K562 (cell line): Measurements from ENCODE around the gene CYP26A1. TPM values are rescaled to one million over a fixed set of nuclear protein-coding genes. Genes with fewer than 3 reads are reported as not detected.

Experiments used
- CAMTA2 ChIP-seq: fragments of 250-450 bp; sonication (Bioruptor Pico); conservative IDR thresholded peaks from 2 replicates; pipeline ENCODE4 v1.5.1; 2022
- EP300 ChIP-seq: IDR thresholded peaks from 2 replicates; pipeline ENCODE4 v1.6.1; 2012; ENCODE audit warnings: low read length, improper control_type of control experiment
- EP400 ChIP-seq: fragments of 450-650 bp; IDR thresholded peaks from 2 replicates; pipeline ENCODE4 v1.6.1; 2017; ENCODE audit warnings: antibody characterized with exemption, mild to moderate bottlenecking, moderate library complexity
- FOXK1 ChIP-seq: sonication (generic); formaldehyde crosslinking; IDR thresholded peaks from 2 replicates; pipeline ENCODE4 v1.8.0; 2022; ENCODE audit warnings: missing genetic modification reagents, mild to moderate bottlenecking, borderline replicate concordance
- GATAD2B ChIP-seq: fragments of 450-650 bp; IDR thresholded peaks from 2 replicates; pipeline ENCODE4 v1.6.1; 2017; ENCODE audit warnings: mild to moderate bottlenecking, borderline replicate concordance
- HDAC6 ChIP-seq: IDR thresholded peaks from 2 replicates; pipeline ENCODE4 v1.6.1; 2012; ENCODE audit warnings: low read depth, mild to moderate bottlenecking, control low read depth, inconsistent platforms, low read length, moderate library complexity
- KAT8 ChIP-seq: fragments of 450-650 bp; IDR thresholded peaks from 2 replicates; pipeline ENCODE4 v1.6.1; 2016; ENCODE audit warnings: low read depth, mild to moderate bottlenecking
- KLF13 ChIP-seq: fragments of 450-650 bp; IDR thresholded peaks from 2 replicates; pipeline ENCODE4 v1.6.1; 2016; ENCODE audit warnings: missing genetic modification characterization, low read depth, mild to moderate bottlenecking, missing compliant biosample characterization, moderate library complexity, borderline replicate concordance
- MAFF ChIP-seq: IDR thresholded peaks from 2 replicates; pipeline ENCODE4 v1.6.1; 2012; ENCODE audit warnings: low read length, improper control_type of control experiment
- NCOA2 ChIP-seq, 2 experiments: fragments of 450-650 bp; IDR thresholded peaks; 2 replicates each; pipeline ENCODE4 v1.6.1; 2018; ENCODE audit warnings: mild to moderate bottlenecking in 2 of 2, moderate library complexity in 1 of 2; ENCODE audit not compliant: partially characterized antibody in 2 of 2
- NCOR1 ChIP-seq: fragments of 450-650 bp; IDR thresholded peaks from 2 replicates; pipeline ENCODE4 v1.6.1; 2016; ENCODE audit warnings: mild to moderate bottlenecking, moderate library complexity
- NR2F6 ChIP-seq: fragments of 450-650 bp; formaldehyde crosslinking; IDR thresholded peaks from 2 replicates; pipeline ENCODE4 v1.4.0; 2020; ENCODE audit warnings: mild to moderate bottlenecking
- PHF8 ChIP-seq: fragments of 200-600 bp; sonication (generic); IDR thresholded peaks from 2 replicates; pipeline ENCODE4 v1.6.1; 2012; ENCODE audit warnings: mixed run types, mild to moderate bottlenecking, inconsistent platforms, low read length, moderate library complexity, borderline replicate concordance
- PTTG1 ChIP-seq: fragments of 450-650 bp; IDR thresholded peaks from 2 replicates; pipeline ENCODE4 v1.6.1; 2016; ENCODE audit warnings: low read depth, mild to moderate bottlenecking, missing genetic modification characterization, missing compliant biosample characterization
- RHOXF2B ChIP-seq: fragments of 250-450 bp; sonication (Bioruptor Pico); conservative IDR thresholded peaks from 2 replicates; pipeline ENCODE4 v1.5.1; 2021
- SUPT5H ChIP-seq: fragments of 450-650 bp; IDR thresholded peaks from 2 replicates; pipeline ENCODE4 v1.6.1; 2016
- TCF3 ChIP-seq: sonication (generic); formaldehyde crosslinking; IDR thresholded peaks from 2 replicates; pipeline ENCODE4 v1.4.0; 2020; ENCODE audit warnings: mild to moderate bottlenecking, missing genetic modification reagents
- TCF7L2 ChIP-seq: fragments of 150-350 bp; IDR thresholded peaks from 2 replicates; pipeline ENCODE4 v1.6.1; 2016; ENCODE audit warnings: low read depth, mild to moderate bottlenecking, low read length, moderate library complexity
- THRAP3 ChIP-seq: fragments of 450-650 bp; IDR thresholded peaks from 2 replicates; pipeline ENCODE4 v1.6.1; 2016; ENCODE audit warnings: mild to moderate bottlenecking, inconsistent platforms, borderline replicate concordance
- XRCC5 ChIP-seq: fragments of 200-400 bp; formaldehyde crosslinking; IDR thresholded peaks from 2 replicates; pipeline ENCODE4 v1.6.1; 2017; ENCODE audit warnings: low read depth, mild to moderate bottlenecking, low read length
- ZNF316 ChIP-seq: fragments of 450-650 bp; IDR thresholded peaks from 2 replicates; pipeline ENCODE4 v1.6.1; 2016
- ZNF76 ChIP-seq: fragments of 250-450 bp; sonication (Bioruptor Pico); IDR thresholded peaks from 2 replicates; pipeline ENCODE4 v1.4.0; 2020; ENCODE audit warnings: mild to moderate bottlenecking, moderate library complexity, borderline replicate concordance
- polyA plus RNA-seq, 8 experiments: library from polyadenylated mRNA; depleted of rRNA in 4 of 8; stranded (reverse) in 5 of 8; unstranded in 3 of 8; fragments of >200 nt; fragmentation: Nextera tagmentation in 2 of 8; fragmentation: Illumina TruSeq in 1 of 8; extraction: Ambion mirVana in 2 of 8; extraction: Trizol in 1 of 8; gene quantifications; 2 replicates each; pipeline versions ENCODE4 v1.2.1 to v1.2.3, GENCODE V29; 2011 to 2014; ENCODE audit warnings: inconsistent platforms in 1 of 8, missing spikeins in 1 of 8
- total RNA-seq, 7 experiments: library from RNA; depleted of rRNA in 6 of 7; stranded (reverse); fragments of >200 nt in 6 of 7; fragmentation: Illumina TruSeq in 2 of 7; extraction: Trizol in 2 of 7; gene quantifications; 2 replicates each; pipeline versions ENCODE4 v1.2.1 to v1.2.3, GENCODE V29; 2011 to 2021; ENCODE audit warnings: low replicate concordance in 1 of 7
- TF ChIP-seq, protein P1 (sequence below): fragments of 200-800 bp; sonication (Bioruptor generic); IDR thresholded peaks from 2 replicates; pipeline ENCODE4 v1.6.1; 2017; ENCODE audit warnings: missing genetic modification characterization, missing compliant biosample characterization
- TF ChIP-seq, protein P2 (sequence below), 2 experiments: fragments of 450-650 bp; conservative IDR thresholded peaks; 2 replicates each; pipeline ENCODE4 v1.6.1; 2017; ENCODE audit warnings: mild to moderate bottlenecking in 2 of 2, moderate library complexity in 2 of 2
- TF ChIP-seq, protein P3 (sequence below): fragments of 450-650 bp; IDR thresholded peaks from 2 replicates; pipeline ENCODE4 v1.6.1; 2018; ENCODE audit not compliant: partially characterized antibody

The CYP26A1 gene
- total and polyA plus RNA-seq, 9 of the 15 experiments (the other 6 are each of a cell fraction or from before 2014, with no cell fraction given) = 0.11 to 5.1 (median 1.6) TPM

DNA sequence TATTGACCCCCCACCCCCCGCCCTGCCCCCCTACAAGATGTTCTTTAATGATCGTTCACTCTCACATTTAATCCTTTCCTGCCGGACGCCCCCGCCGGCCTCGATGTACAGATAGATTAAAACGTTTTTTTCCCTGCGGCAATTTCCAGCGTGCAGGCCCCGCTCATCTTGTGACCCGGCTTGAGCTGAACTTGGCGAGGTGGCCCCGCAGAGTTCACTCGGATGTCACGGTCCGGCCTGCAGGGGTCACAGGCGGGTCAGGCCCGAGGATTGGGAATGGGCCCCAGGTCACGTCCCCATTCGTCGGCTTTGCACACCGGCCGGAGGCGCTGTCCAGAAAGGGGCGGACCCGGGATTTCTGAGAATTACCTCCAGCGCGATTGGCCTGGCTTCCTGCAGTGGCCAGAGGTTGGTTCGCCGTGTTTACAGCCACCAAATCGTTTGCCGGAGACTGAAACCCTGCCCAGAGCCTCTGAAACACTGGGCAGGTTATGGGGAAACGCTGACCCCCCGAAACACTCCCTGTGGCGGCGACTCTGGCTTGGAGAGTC, 1.9 kb upstream of the CYP26A1 start (continued):
- no peak for TF ChIP-seq XRCC5
- no peak for TF ChIP-seq PTTG1
- no peak for TF ChIP-seq ZNF76 (CRISPR knock-in tag)
- TF ChIP-seq KLF13 (tag) = no peak
- no peak for TF ChIP-seq TCF7L2
- TF ChIP-seq EP400 = peak; percentile 46; the same call in 1 of the 2 replicates
- TF ChIP-seq GATAD2B = 0 out of 2 replicates have a peak, but pooled peaks have one; percentile 33
- no peak for TF ChIP-seq KAT8
- TF ChIP-seq, protein P1, sequence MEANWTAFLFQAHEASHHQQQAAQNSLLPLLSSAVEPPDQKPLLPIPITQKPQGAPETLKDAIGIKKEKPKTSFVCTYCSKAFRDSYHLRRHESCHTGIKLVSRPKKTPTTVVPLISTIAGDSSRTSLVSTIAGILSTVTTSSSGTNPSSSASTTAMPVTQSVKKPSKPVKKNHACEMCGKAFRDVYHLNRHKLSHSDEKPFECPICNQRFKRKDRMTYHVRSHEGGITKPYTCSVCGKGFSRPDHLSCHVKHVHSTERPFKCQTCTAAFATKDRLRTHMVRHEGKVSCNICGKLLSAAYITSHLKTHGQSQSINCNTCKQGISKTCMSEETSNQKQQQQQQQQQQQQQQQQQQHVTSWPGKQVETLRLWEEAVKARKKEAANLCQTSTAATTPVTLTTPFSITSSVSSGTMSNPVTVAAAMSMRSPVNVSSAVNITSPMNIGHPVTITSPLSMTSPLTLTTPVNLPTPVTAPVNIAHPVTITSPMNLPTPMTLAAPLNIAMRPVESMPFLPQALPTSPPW (CRISPR knock-in tag) = peak; percentile 76
- TF ChIP-seq FOXK1 = 0 out of 2 replicates have a peak, but pooled peaks have one; percentile 43
- no peak for TF ChIP-seq NR2F6 (CRISPR knock-in tag)
- TF ChIP-seq MAFF = no peak
- TF ChIP-seq PHF8 = peak; percentile 54; the same call in 1 of the 2 replicates
- peak; percentile 42; the same call in 1 of the 2 replicates for TF ChIP-seq SUPT5H
- TF ChIP-seq RHOXF2B (CRISPR knock-in tag) = no peak
- peak; percentile 30; the same call in 1 of the 2 replicates for TF ChIP-seq TCF3 (CRISPR knock-in tag)
- no peak for TF ChIP-seq CAMTA2 (CRISPR knock-in tag)
- peak; percentile 84 for TF ChIP-seq NCOR1
- peak; percentile 64 for TF ChIP-seq EP300
- TF ChIP-seq, protein P2, sequence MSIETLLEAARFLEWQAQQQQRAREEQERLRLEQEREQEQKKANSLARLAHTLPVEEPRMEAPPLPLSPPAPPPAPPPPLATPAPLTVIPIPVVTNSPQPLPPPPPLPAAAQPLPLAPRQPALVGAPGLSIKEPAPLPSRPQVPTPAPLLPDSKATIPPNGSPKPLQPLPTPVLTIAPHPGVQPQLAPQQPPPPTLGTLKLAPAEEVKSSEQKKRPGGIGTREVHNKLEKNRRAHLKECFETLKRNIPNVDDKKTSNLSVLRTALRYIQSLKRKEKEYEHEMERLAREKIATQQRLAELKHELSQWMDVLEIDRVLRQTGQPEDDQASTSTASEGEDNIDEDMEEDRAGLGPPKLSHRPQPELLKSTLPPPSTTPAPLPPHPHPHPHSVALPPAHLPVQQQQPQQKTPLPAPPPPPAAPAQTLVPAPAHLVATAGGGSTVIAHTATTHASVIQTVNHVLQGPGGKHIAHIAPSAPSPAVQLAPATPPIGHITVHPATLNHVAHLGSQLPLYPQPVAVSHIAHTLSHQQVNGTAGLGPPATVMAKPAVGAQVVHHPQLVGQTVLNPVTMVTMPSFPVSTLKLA (conservative IDR thresholded peaks at IDR 0.05) = peak; percentile 54 to 58
- TF ChIP-seq HDAC6 = no peak
- TF ChIP-seq NCOA2 (IDR thresholded peaks at IDR 0.05; ENCODE audit: partially characterized antibody in 2 of 2) = no peak
- TF ChIP-seq THRAP3 = no peak
- TF ChIP-seq, protein P3, sequence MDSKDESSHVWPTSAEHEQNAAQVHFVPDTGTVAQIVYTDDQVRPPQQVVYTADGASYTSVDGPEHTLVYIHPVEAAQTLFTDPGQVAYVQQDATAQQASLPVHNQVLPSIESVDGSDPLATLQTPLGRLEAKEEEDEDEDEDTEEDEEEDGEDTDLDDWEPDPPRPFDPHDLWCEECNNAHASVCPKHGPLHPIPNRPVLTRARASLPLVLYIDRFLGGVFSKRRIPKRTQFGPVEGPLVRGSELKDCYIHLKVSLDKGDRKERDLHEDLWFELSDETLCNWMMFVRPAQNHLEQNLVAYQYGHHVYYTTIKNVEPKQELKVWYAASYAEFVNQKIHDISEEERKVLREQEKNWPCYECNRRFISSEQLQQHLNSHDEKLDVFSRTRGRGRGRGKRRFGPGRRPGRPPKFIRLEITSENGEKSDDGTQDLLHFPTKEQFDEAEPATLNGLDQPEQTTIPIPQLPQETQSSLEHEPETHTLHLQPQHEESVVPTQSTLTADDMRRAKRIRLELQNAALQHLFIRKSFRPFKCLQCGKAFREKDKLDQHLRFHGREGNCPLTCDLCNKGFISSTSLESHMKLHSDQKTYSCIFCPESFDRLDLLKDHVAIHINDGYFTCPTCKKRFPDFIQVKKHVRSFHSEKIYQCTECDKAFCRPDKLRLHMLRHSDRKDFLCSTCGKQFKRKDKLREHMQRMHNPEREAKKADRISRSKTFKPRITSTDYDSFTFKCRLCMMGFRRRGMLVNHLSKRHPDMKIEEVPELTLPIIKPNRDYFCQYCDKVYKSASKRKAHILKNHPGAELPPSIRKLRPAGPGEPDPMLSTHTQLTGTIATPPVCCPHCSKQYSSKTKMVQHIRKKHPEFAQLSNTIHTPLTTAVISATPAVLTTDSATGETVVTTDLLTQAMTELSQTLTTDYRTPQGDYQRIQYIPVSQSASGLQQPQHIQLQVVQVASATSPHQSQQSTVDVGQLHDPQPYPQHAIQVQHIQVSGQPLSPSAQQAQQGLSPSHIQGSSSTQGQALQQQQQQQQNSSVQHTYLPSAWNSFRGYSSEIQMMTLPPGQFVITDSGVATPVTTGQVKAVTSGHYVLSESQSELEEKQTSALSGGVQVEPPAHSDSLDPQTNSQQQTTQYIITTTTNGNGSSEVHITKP = peak; percentile 24
- TF ChIP-seq ZNF316 = no peak
